GM21528 (cell line): ENCODE data around the gene SEMA4D.
A peak's percentile ranks its signal among the peaks of the same experiment; 100 is the strongest.

ENCODE experiments used
- ATAC-seq: cut with Tn5 transposase; IDR thresholded peaks from one replicate; pipeline ENCODE4 v1.9.1; 2021; ENCODE audit warnings: mild to moderate bottlenecking, moderate library complexity; ENCODE audit not compliant: unreplicated experiment, low FRiP score

SEMA4D gene

GRCh38 chr9:89530726-89531125, 32.8 kb upstream of the SEMA4D start:
- ATAC-seq, result no peak

- no peak for ATAC-seq
Measured at GRCh38 chr9:89529243-89530035, 31.5 kb upstream of the SEMA4D start.

GRCh38 chr9:89528540-89528939, 30.6 kb upstream of the SEMA4D start:
- ATAC-seq, result no peak

- ATAC-seq, result no peak
Measured at GRCh38 chr9:89528131-89528530, 30.2 kb upstream of the SEMA4D start.

GRCh38 chr9:89527084-89527483, 29.2 kb upstream of the SEMA4D start:
- no peak for ATAC-seq

- ATAC-seq, result no peak
Measured at GRCh38 chr9:89526667-89527066, 28.8 kb upstream of the SEMA4D start.

GRCh38 chr9:89525446-89526374, 27.8 kb upstream of the SEMA4D start:
- no peak for ATAC-seq

- ATAC-seq, result no peak
Measured at GRCh38 chr9:89524963-89525362, 27.1 kb upstream of the SEMA4D start.

GRCh38 chr9:89523948-89524347, 26.0 kb upstream of the SEMA4D start:
- no peak for ATAC-seq

GRCh38 chr9:89522959-89523285, 25.0 kb upstream of the SEMA4D start:
- ATAC-seq, result no peak

GRCh38 chr9:89522261-89522958, 24.5 kb upstream of the SEMA4D start:
- ATAC-seq, result peak; percentile 96

GRCh38 chr9:89519366-89519805, 21.5 kb upstream of the SEMA4D start:
- ATAC-seq, result no peak

- ATAC-seq, result no peak
Measured at GRCh38 chr9:89518466-89519365, 20.8 kb upstream of the SEMA4D start.

- no peak for ATAC-seq
Measured at GRCh38 chr9:89515416-89515815, 17.5 kb upstream of the SEMA4D start.

- no peak for ATAC-seq
Measured at GRCh38 chr9:89514956-89515355, 17.0 kb upstream of the SEMA4D start.

- no peak for ATAC-seq
Measured at GRCh38 chr9:89514337-89514736, 16.4 kb upstream of the SEMA4D start.

- no peak for ATAC-seq
Measured at GRCh38 chr9:89513837-89514236, 15.9 kb upstream of the SEMA4D start.

- no peak for ATAC-seq
Measured at GRCh38 chr9:89512382-89512781, 14.5 kb upstream of the SEMA4D start.

- no peak for ATAC-seq
Measured at GRCh38 chr9:89508951-89509615, 11.2 kb upstream of the SEMA4D start.
